DOHH2 (cell line): ENCODE measurements around the gene GMFB.

Experiments used
- H3F3A ChIP-seq: fragments of 200-600 bp; sonication (generic), shearing (Covaris generic); 2 replicates; pipeline ENCODE4 v1.6.0; 2016; ENCODE audit warnings: antibody characterized with exemption, mild to moderate bottlenecking; ENCODE audit not compliant: control insufficient read depth, insufficient read depth
- H3K27ac ChIP-seq: fragments of 200-600 bp; sonication (generic); 2 replicates; pipeline ENCODE4 v1.5.1; 2014; ENCODE audit warnings: low read depth, mild to moderate bottlenecking, low read length, moderate library complexity
- H3K27me3 ChIP-seq: fragments of 200-600 bp; sonication (generic); 2 replicates; pipeline ENCODE4 v1.6.1; 2014; ENCODE audit warnings: mild to moderate bottlenecking, low read length, mixed read lengths; ENCODE audit not compliant: control insufficient read depth
- H3K36me3 ChIP-seq: fragments of 200-600 bp; sonication (generic); 2 replicates; pipeline ENCODE4 v1.6.1; 2014; ENCODE audit warnings: mild to moderate bottlenecking, low read length, moderate library complexity, mixed read lengths; ENCODE audit not compliant: control insufficient read depth
- H3K4me1 ChIP-seq: fragments of 200-600 bp; sonication (generic); 2 replicates; pipeline ENCODE4 v1.6.1; 2014; ENCODE audit warnings: mild to moderate bottlenecking, low read length, mixed read lengths; ENCODE audit not compliant: control insufficient read depth
- H3K4me2 ChIP-seq: fragments of 200-600 bp; sonication (generic); 2 replicates; pipeline ENCODE4 v1.6.0; 2014; ENCODE audit warnings: mild to moderate bottlenecking, low read length, moderate library complexity
- H3K4me3 ChIP-seq: fragments of 200-600 bp; sonication (generic); 2 replicates; pipeline ENCODE4 v1.5.1; 2014; ENCODE audit warnings: mild to moderate bottlenecking, low read length, mixed read lengths
- H3K79me2 ChIP-seq: fragments of 200-600 bp; sonication (generic); 2 replicates; pipeline ENCODE4 v1.6.1; 2014; ENCODE audit warnings: mild to moderate bottlenecking, low read length, mixed read lengths; ENCODE audit not compliant: control insufficient read depth
- H3K9me2 ChIP-seq: fragments of 200-600 bp; sonication (generic); replicated peaks from 2 replicates; pipeline ENCODE4 v1.6.1; 2014; ENCODE audit warnings: mild to moderate bottlenecking, low read length, mixed read lengths; ENCODE audit not compliant: control insufficient read depth
- H3K9me3 ChIP-seq: fragments of 200-600 bp; sonication (generic); 2 replicates; pipeline ENCODE4 v1.6.1; 2014; ENCODE audit warnings: antibody characterized with exemption, low read length, mixed read lengths; ENCODE audit not compliant: control insufficient read depth, insufficient read depth
- H4K20me1 ChIP-seq: fragments of 200-600 bp; sonication (generic); 2 replicates; pipeline ENCODE4 v1.6.0; 2014; ENCODE audit warnings: low read depth, mild to moderate bottlenecking, antibody characterized with exemption, low read length, moderate library complexity; ENCODE audit not compliant: control insufficient read depth, insufficient read depth
- CTCF ChIP-seq: fragments of 200-600 bp; sonication (generic); IDR thresholded peaks from one replicate; pipeline ENCODE4 v1.5.1; 2014; ENCODE audit warnings: antibody characterized with exemption, mild to moderate bottlenecking, low read depth, low read length; ENCODE audit not compliant: poor library complexity, severe bottlenecking
- EZH2phosphoT487 ChIP-seq: fragments of 200-600 bp; sonication (generic); IDR thresholded peaks from 2 replicates; pipeline ENCODE4 v1.6.1; 2017; ENCODE audit warnings: borderline replicate concordance, mild to moderate bottlenecking, antibody characterized with exemption, low read length, moderate library complexity, mixed read lengths

The GMFB gene

GRCh38 chr14:54472315-54472714 is 16.5 kb downstream of the GMFB start:
- Histone ChIP-seq H3K4me1 (0 out of 2 replicates have a peak, but pooled peaks cover 5% of the 10 kb centered on the region), H3K27ac (no peak overlapping the region), H3K79me2 (no peaks in the 10 kb centered on the region), H3K4me2 (no peak overlapping the region), H3K9me3 (peaks cover 5% of the 10 kb centered on the region), H3K27me3 (no peaks in the 10 kb centered on the region), H3K9me2 (no peaks in the 10 kb centered on the region), H3K36me3 (peaks cover 28% of the 10 kb centered on the region), H4K20me1 (no peaks in the 10 kb centered on the region), H3K4me3 (no peak overlapping the region), H3F3A (0 out of 2 replicates have a peak, but pooled peaks cover 2% of the 10 kb centered on the region)
- no peak for TF ChIP-seq EZH2phosphoT487
- no peak for TF ChIP-seq CTCF

- peaks cover 21% of the 10 kb centered on the region for H3K36me3 ChIP-seq
- H3K27ac ChIP-seq: no peak overlapping the region
- H3K9me2 ChIP-seq: no peaks in the 10 kb centered on the region
- no peaks in the 10 kb centered on the region for H4K20me1 ChIP-seq
- no peaks in the 10 kb centered on the region for H3K79me2 ChIP-seq
- H3K9me3 ChIP-seq: peaks cover 11% of the 10 kb centered on the region
- TF ChIP-seq CTCF: no peak
- TF ChIP-seq EZH2phosphoT487: no peak
- 0 out of 2 replicates have a peak, but pooled peaks cover 3% of the 10 kb centered on the region for H3K4me1 ChIP-seq
- H3K4me3 ChIP-seq: no peak overlapping the region
- H3K27me3 ChIP-seq: no peaks in the 10 kb centered on the region
- no peak overlapping the region for H3K4me2 ChIP-seq
- 0 out of 2 replicates have a peak, but pooled peaks cover 2% of the 10 kb centered on the region for H3F3A ChIP-seq
These were observed 17.1 kb downstream of the GMFB start for GRCh38 chr14:54471641-54472040.

GRCh38 chr14:54470701-54471100 is 18.1 kb downstream of the GMFB start:
- H3K4me1 ChIP-seq: no peaks in the 10 kb centered on the region
- no peak overlapping the region for H3K4me3 ChIP-seq
- no peak for TF ChIP-seq EZH2phosphoT487
- TF ChIP-seq CTCF: no peak
- H3K79me2 ChIP-seq: no peaks in the 10 kb centered on the region
- no peaks in the 10 kb centered on the region for H3K9me2 ChIP-seq
- H3K27ac ChIP-seq: no peak overlapping the region
- H4K20me1 ChIP-seq: no peaks in the 10 kb centered on the region
- H3F3A ChIP-seq: 0 out of 2 replicates have a peak, but pooled peaks cover 2% of the 10 kb centered on the region
- H3K36me3 ChIP-seq: peaks cover 12% of the 10 kb centered on the region
- H3K27me3 ChIP-seq: no peaks in the 10 kb centered on the region
- H3K9me3 ChIP-seq: peaks cover 11% of the 10 kb centered on the region
- no peak overlapping the region for H3K4me2 ChIP-seq
